HT-29 (cell line): ENCODE measurements around the gene KMT5B. TPM values are rescaled to one million over a fixed set of nuclear protein-coding genes. Genes with fewer than 3 reads are reported as not detected.
"Not testable (repeated sequence)": the region's sequence is repeated elsewhere in the genome, so short reads cannot be mapped to it uniquely, and the experiment has no call there.

ENCODE experiments used
- DNase-seq: peaks from one replicate; pipeline ENCODE4 v3.0.0-alpha.2; 2015; ENCODE audit warnings: low spot score
- total RNA-seq: library from RNA; depleted of rRNA; stranded (reverse); fragments of >200 nt; shearing (Covaris generic); gene quantifications from 2 replicates; pipeline ENCODE4 v1.2.3, GENCODE V29; 2014; rRNA removed

Gene KMT5B
- 26.5 and 27.2 TPM in 2 replicates for total RNA-seq

GRCh38 chr11:68213135-68213515 is at the start of gene KMT5B:
KMT5B (minus strand) TSS chr11:68213296; CDS start chr11:68190076, 23,220 bp downstream.
- DNase-seq, result no peak

GRCh38 chr11:68262544-68262827 is 49.4 kb upstream of the KMT5B start:
- DNase-seq, result no peak

- no peak for DNase-seq
Observed at GRCh38 chr11:68261749-68262543, 48.9 kb upstream of the KMT5B start.

GRCh38 chr11:68261006-68261405 is 47.9 kb upstream of the KMT5B start:
- no peak for DNase-seq

GRCh38 chr11:68260484-68260883 is 47.4 kb upstream of the KMT5B start:
- DNase-seq, result no peak

GRCh38 chr11:68259122-68259959 is 46.2 kb upstream of the KMT5B start:
- DNase-seq, result no peak

- no peak for DNase-seq
Observed at GRCh38 chr11:68258363-68258765, 45.3 kb upstream of the KMT5B start.

GRCh38 chr11:68257477-68258362 is 44.6 kb upstream of the KMT5B start:
- DNase-seq, result peak; percentile 99

- DNase-seq, result no peak
Observed at GRCh38 chr11:68256331-68256741, 43.2 kb upstream of the KMT5B start.

GRCh38 chr11:68255526-68255925 is 42.4 kb upstream of the KMT5B start:
- no peak for DNase-seq

- no peak for DNase-seq
Observed at GRCh38 chr11:68254421-68254820, 41.3 kb upstream of the KMT5B start.

GRCh38 chr11:68251765-68252164 is 38.7 kb upstream of the KMT5B start:
- DNase-seq, result no peak

- DNase-seq, result not testable (repeated sequence)
Observed at GRCh38 chr11:68244912-68245311, 31.8 kb upstream of the KMT5B start.

GRCh38 chr11:68243847-68244246 is 30.8 kb upstream of the KMT5B start:
- not testable (repeated sequence) for DNase-seq

- no peak for DNase-seq
Observed at GRCh38 chr11:68242616-68243015, 29.5 kb upstream of the KMT5B start.

GRCh38 chr11:68231621-68232020 is 18.5 kb upstream of the KMT5B start:
- no peak for DNase-seq

GRCh38 chr11:68229601-68230000 is 16.5 kb upstream of the KMT5B start:
- DNase-seq, result no peak

- DNase-seq, result no peak
Observed at GRCh38 chr11:68226421-68226820, 13.3 kb upstream of the KMT5B start.

GRCh38 chr11:68224606-68225005 is 11.5 kb upstream of the KMT5B start:
- DNase-seq, result no peak

- no peak for DNase-seq
Observed at GRCh38 chr11:68223275-68223674, 10.2 kb upstream of the KMT5B start.

GRCh38 chr11:68221406-68221805 is 8.3 kb upstream of the KMT5B start:
- DNase-seq, result no peak
